Esophagus squamous epithelium (tissue), 4 donors: ENCODE results near the gene AMBP.

Experiments
- CTCF ChIP-seq, 6 experiments: fragments of 450-650 bp in 4 of 6; fragments of 200-600 bp in 2 of 6; sonication (generic) in 2 of 6; IDR thresholded peaks; one replicate each; pipeline ENCODE4 v1.5.1; 2016 to 2019; ENCODE audit warnings: antibody characterized with exemption in 6 of 6, mild to moderate bottlenecking in 4 of 6, moderate library complexity in 4 of 6
- POLR2A ChIP-seq, 4 donors: fragments of 450-650 bp; IDR thresholded peaks; one replicate each; pipeline ENCODE4 v1.6.1; 2017; ENCODE audit warnings: antibody characterized with exemption in 4 of 4, mild to moderate bottlenecking in 4 of 4, moderate library complexity in 3 of 4

GRCh38 chr9:114102484-114102883, 24.4 kb upstream of the AMBP start:
- TF ChIP-seq CTCF (IDR thresholded peaks at IDR 0.05) (no peak), POLR2A (IDR thresholded peaks at IDR 0.05) (no peak)
